Glomerular visceral epithelial cell (primary cell): ENCODE results near the gene HK3.

Experiments used
- DNase-seq: peaks from one replicate; pipeline ENCODE4 v3.0.0-alpha.2; 2016; ENCODE audit errors: extremely low spot score

The HK3 gene

GRCh38 chr5:176899296-176899891, at the start of gene HK3:
HK3 (minus strand) TSS chr5:176899346; CDS start chr5:176896159, 3,187 bp downstream.
- DNase-seq, result no peak

GRCh38 chr5:176948458-176948857, 49.3 kb upstream of the HK3 start:
- DNase-seq, result no peak

- DNase-seq, result no peak
These were observed 48.7 kb upstream of the HK3 start for GRCh38 chr5:176947847-176948246.

- DNase-seq, result no peak
These were observed 45.1 kb upstream of the HK3 start for GRCh38 chr5:176944268-176944667.

GRCh38 chr5:176943816-176944215, 44.7 kb upstream of the HK3 start:
- DNase-seq, result no peak

GRCh38 chr5:176941951-176942350, 42.8 kb upstream of the HK3 start:
- DNase-seq, result no peak

GRCh38 chr5:176938472-176938871, 39.3 kb upstream of the HK3 start:
- no peak for DNase-seq

- no peak for DNase-seq
These were observed 35.9 kb upstream of the HK3 start for GRCh38 chr5:176935017-176935416.

GRCh38 chr5:176934309-176934930, 35.3 kb upstream of the HK3 start:
- no peak for DNase-seq

- no peak for DNase-seq
These were observed 30.5 kb upstream of the HK3 start for GRCh38 chr5:176929654-176930053.

GRCh38 chr5:176927562-176927961, 28.4 kb upstream of the HK3 start:
- DNase-seq, result no peak

- DNase-seq, result no peak
These were observed 23.7 kb upstream of the HK3 start for GRCh38 chr5:176922817-176923216.

- no peak for DNase-seq
These were observed 22.6 kb upstream of the HK3 start for GRCh38 chr5:176921714-176922113.

- no peak for DNase-seq
These were observed 19.5 kb upstream of the HK3 start for GRCh38 chr5:176918613-176919012.

- DNase-seq, result no peak
These were observed 17.2 kb upstream of the HK3 start for GRCh38 chr5:176916337-176916736.

- no peak for DNase-seq
These were observed 16.8 kb upstream of the HK3 start for GRCh38 chr5:176915906-176916305.

- DNase-seq, result no peak
These were observed 13.0 kb upstream of the HK3 start for GRCh38 chr5:176912115-176912514.

GRCh38 chr5:176908675-176909368, 9.7 kb upstream of the HK3 start:
- no peak for DNase-seq

- DNase-seq, result no peak
These were observed 7.7 kb upstream of the HK3 start for GRCh38 chr5:176906796-176907195.

GRCh38 chr5:176906126-176906525, 7.0 kb upstream of the HK3 start:
- DNase-seq, result peak; percentile 27

GRCh38 chr5:176904276-176904675, 5.1 kb upstream of the HK3 start:
- peak; percentile 80 for DNase-seq

- DNase-seq, result peak; percentile 91
These were observed 3.9 kb upstream of the HK3 start for GRCh38 chr5:176902911-176903664.
